ENCODE results near the gene CCL13.
"Not testable (repeated sequence)": the region's sequence is repeated elsewhere in the genome, so short reads cannot be mapped to it uniquely, and the experiment has no call there.

Gene CCL13

DNA sequence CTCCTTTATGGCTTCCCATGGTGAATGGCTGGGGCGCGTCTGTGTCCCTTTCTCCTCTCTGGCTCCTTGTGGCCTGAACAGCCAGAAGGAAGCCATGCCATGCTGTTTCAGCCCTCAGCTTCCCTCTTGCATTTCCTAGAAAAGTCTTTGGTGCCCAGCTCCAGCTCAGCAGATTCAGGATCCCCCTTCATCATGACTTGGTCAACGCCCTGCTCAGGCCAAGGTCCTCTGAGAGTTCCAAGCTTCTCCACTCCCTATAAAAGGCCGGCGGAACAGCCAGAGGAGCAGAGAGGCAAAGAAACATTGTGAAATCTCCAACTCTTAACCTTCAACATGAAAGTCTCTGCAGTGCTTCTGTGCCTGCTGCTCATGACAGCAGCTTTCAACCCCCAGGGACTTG, at the start of gene CCL13:
Gene CCL13 (plus strand): TSS at position 287 of the 400 bp plus-strand sequence. CDS start 47 bp downstream, at position 334.
- no CpG with 5 or more reads among the region's 5 CpGs for WGBS (ENCODE audit: insufficient coverage, insufficient read length)
- Histone ChIP-seq H3K4me1 (ENCODE audit: control insufficient read depth, insufficient read depth, low read length) (no peaks in the 10 kb centered on the region), H3K9me3 (ENCODE audit: control insufficient read depth, insufficient read depth, low read length) (no peaks in the 10 kb centered on the region), H3K27me3 (ENCODE audit: control insufficient read depth, insufficient read depth, low read length) (no peaks in the 10 kb centered on the region), H3K4me3 (ENCODE audit: low read length) (no peak within 1 kb of the TSS), H3K27ac (ENCODE audit: low read length) (no peak within 1 kb of the TSS), H3K36me3 (ENCODE audit: control insufficient read depth, insufficient read depth, low read length) (no peaks in the 10 kb centered on the region)
- no peak for DNase-seq (ENCODE audit: low read depth, low spot score)

DNA sequence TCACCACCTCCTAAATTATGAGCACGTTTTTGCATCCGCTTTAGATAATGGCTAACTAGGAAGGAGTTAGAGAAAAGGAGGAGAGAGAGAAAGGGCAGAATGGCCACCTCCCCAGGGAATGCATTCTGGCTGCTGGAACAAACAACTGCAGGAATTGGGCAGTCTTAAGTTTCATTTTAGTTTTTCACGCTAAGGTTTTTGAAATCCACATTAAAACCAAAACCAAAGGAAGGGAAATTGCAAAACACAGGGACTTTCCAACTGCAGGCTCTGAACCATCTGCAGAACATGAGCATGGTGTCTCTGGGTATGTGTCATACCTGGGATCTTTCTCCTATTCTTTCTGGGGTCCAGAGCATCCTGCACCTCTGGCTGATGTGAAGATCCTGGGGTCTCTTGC, 49.2 kb upstream of the CCL13 start:
- Histone ChIP-seq H3K27ac (ENCODE audit: low read length) (no peak overlapping the region), H3K4me3 (ENCODE audit: low read length) (no peak overlapping the region), H3K27me3 (ENCODE audit: control insufficient read depth, insufficient read depth, low read length) (no peaks in the 10 kb centered on the region), H3K9me3 (ENCODE audit: control insufficient read depth, insufficient read depth, low read length) (no peaks in the 10 kb centered on the region), H3K36me3 (ENCODE audit: control insufficient read depth, insufficient read depth, low read length) (no peaks in the 10 kb centered on the region), H3K4me1 (ENCODE audit: control insufficient read depth, insufficient read depth, low read length) (no peaks in the 10 kb centered on the region)
- DNase-seq (ENCODE audit: low read depth, low spot score) = no peak
- no CpG with 5 or more reads among the region's 3 CpGs for WGBS (ENCODE audit: insufficient coverage, insufficient read length)

DNA sequence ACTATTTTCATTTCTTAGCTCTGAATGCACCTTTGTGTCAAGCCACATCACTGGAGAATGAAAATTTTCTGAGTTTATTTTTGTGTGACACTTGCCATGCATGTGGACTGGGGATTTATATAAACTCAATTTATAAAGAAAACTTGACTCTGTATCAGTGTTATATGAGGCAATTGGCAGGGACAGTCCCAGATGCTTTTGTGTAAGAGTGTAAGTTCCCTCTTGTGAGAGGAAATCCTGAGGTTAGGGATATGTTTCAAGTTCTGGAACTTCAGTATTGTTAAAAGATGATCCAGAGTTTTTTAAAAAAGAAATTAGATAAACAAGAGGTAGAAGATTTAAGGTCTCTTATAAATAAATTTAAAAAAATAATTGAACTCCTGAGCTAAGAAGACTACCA, 47.9 kb upstream of the CCL13 start:
- Histone ChIP-seq H3K9me3 (ENCODE audit: control insufficient read depth, insufficient read depth, low read length) (no peaks in the 10 kb centered on the region), H3K27me3 (ENCODE audit: control insufficient read depth, insufficient read depth, low read length) (no peaks in the 10 kb centered on the region), H3K4me3 (ENCODE audit: low read length) (no peak overlapping the region), H3K36me3 (ENCODE audit: control insufficient read depth, insufficient read depth, low read length) (no peaks in the 10 kb centered on the region), H3K4me1 (ENCODE audit: control insufficient read depth, insufficient read depth, low read length) (no peaks in the 10 kb centered on the region), H3K27ac (ENCODE audit: low read length) (no peak overlapping the region)
- no peak for DNase-seq (ENCODE audit: low read depth, low spot score)

DNA sequence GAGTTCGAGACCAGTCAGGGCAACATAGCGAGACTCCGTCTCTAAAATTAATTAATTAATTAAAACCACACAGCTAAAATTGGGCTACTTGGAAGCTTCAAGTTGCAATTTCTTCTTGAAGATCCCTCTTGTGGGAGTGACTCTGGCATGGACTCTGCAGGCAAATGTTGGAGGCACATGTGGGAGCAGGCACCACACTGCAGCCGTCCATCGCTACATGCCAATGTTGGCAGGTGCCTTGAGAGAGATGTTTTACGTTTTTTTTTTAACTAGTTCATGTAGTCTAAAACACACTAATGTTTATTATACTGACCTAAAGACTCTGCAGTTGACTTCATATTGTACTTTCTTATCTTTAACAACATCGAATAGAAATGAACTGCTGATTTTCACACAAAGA, 45.0 kb upstream of the CCL13 start:
- no peak for DNase-seq (ENCODE audit: low read depth, low spot score)
- Histone ChIP-seq H3K4me3 (ENCODE audit: low read length) (no peak overlapping the region), H3K36me3 (ENCODE audit: control insufficient read depth, insufficient read depth, low read length) (no peaks in the 10 kb centered on the region), H3K27me3 (ENCODE audit: control insufficient read depth, insufficient read depth, low read length) (no peaks in the 10 kb centered on the region), H3K27ac (ENCODE audit: low read length) (no peak overlapping the region), H3K4me1 (ENCODE audit: control insufficient read depth, insufficient read depth, low read length) (no peaks in the 10 kb centered on the region), H3K9me3 (ENCODE audit: control insufficient read depth, insufficient read depth, low read length) (no peaks in the 10 kb centered on the region)
- WGBS (ENCODE audit: insufficient coverage, insufficient read length) = no CpG with 5 or more reads among the region's 7 CpGs

GRCh38 chr17:34312080-34312479, 44.2 kb upstream of the CCL13 start:
- H3K9me3 ChIP-seq (ENCODE audit: control insufficient read depth, insufficient read depth, low read length) = no peaks in the 10 kb centered on the region
- H3K27me3 ChIP-seq (ENCODE audit: control insufficient read depth, insufficient read depth, low read length) = no peaks in the 10 kb centered on the region
- no peaks in the 10 kb centered on the region for H3K36me3 ChIP-seq (ENCODE audit: control insufficient read depth, insufficient read depth, low read length)
- H3K4me1 ChIP-seq (ENCODE audit: control insufficient read depth, insufficient read depth, low read length) = no peaks in the 10 kb centered on the region
- H3K27ac ChIP-seq (ENCODE audit: low read length) = no peak overlapping the region
- H3K4me3 ChIP-seq (ENCODE audit: low read length) = no peak overlapping the region
- no peak for DNase-seq (ENCODE audit: low read depth, low spot score)
- WGBS (ENCODE audit: insufficient coverage, insufficient read length) = no CpG with 5 or more reads among the region's 5 CpGs

DNA sequence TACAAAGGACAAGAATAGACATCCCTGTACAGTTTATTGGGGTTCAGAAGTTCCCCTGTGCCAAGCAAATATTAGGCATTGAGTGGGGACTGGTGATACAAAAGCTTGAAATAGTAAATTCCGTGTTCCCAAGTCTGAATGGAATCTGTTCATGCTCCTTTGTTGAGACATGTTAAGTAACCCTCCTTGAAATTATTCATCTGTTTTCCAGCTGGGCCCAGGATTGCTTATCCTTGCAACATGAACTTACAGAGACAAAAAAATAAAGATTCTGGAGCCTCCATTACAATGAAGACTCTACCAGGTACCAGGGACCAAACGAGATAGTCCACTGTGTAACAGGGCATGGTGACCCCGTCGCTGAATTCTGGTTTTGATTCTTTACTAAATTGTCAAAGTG, 43.1 kb upstream of the CCL13 start:
- H3K27ac ChIP-seq (ENCODE audit: low read length) = no peak overlapping the region
- WGBS (ENCODE audit: insufficient coverage, insufficient read length) = no CpG with 5 or more reads among the region's 4 CpGs
- no peak for DNase-seq (ENCODE audit: low read depth, low spot score)
- H3K27me3 ChIP-seq (ENCODE audit: control insufficient read depth, insufficient read depth, low read length) = no peaks in the 10 kb centered on the region
- no peak overlapping the region for H3K4me3 ChIP-seq (ENCODE audit: low read length)
- no peaks in the 10 kb centered on the region for H3K4me1 ChIP-seq (ENCODE audit: control insufficient read depth, insufficient read depth, low read length)
- H3K9me3 ChIP-seq (ENCODE audit: control insufficient read depth, insufficient read depth, low read length) = no peaks in the 10 kb centered on the region
- H3K36me3 ChIP-seq (ENCODE audit: control insufficient read depth, insufficient read depth, low read length) = no peaks in the 10 kb centered on the region

DNA sequence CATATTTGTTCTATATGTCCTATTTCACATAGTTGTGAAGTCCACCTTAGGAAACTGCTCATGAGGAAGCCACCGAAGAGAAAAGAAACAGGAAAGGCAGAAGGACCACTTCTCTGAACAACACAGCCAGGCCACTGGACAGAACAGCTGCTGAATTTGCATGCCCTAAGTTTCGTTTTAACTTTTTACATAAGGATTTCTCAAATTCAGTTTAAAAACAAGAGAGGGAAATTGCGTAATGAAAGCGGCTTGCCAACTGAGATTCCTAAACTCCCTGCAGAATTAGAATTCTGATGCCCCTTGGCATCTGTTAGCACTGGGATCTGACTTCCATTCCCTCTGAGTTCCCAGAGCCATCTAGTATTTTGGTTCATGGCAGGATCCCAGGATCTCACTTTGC, 42.0 kb upstream of the CCL13 start:
- no peaks in the 10 kb centered on the region for H3K9me3 ChIP-seq (ENCODE audit: control insufficient read depth, insufficient read depth, low read length)
- no peak overlapping the region for H3K4me3 ChIP-seq (ENCODE audit: low read length)
- no peak for DNase-seq (ENCODE audit: low read depth, low spot score)
- H3K27ac ChIP-seq (ENCODE audit: low read length) = no peak overlapping the region
- H3K36me3 ChIP-seq (ENCODE audit: control insufficient read depth, insufficient read depth, low read length) = no peaks in the 10 kb centered on the region
- H3K4me1 ChIP-seq (ENCODE audit: control insufficient read depth, insufficient read depth, low read length) = no peaks in the 10 kb centered on the region
- no peaks in the 10 kb centered on the region for H3K27me3 ChIP-seq (ENCODE audit: control insufficient read depth, insufficient read depth, low read length)
- WGBS (ENCODE audit: insufficient coverage, insufficient read length) = no CpG with 5 or more reads among the region's 4 CpGs

GRCh38 chr17:34318474-34318873, 37.8 kb upstream of the CCL13 start:
- Histone ChIP-seq H3K4me1 (ENCODE audit: control insufficient read depth, insufficient read depth, low read length) (no peaks in the 10 kb centered on the region), H3K27me3 (ENCODE audit: control insufficient read depth, insufficient read depth, low read length) (no peaks in the 10 kb centered on the region), H3K36me3 (ENCODE audit: control insufficient read depth, insufficient read depth, low read length) (no peaks in the 10 kb centered on the region), H3K27ac (ENCODE audit: low read length) (no peak overlapping the region), H3K4me3 (ENCODE audit: low read length) (no peak overlapping the region), H3K9me3 (ENCODE audit: control insufficient read depth, insufficient read depth, low read length) (no peaks in the 10 kb centered on the region)
- WGBS (ENCODE audit: insufficient coverage, insufficient read length) = no CpG with 5 or more reads among the region's 3 CpGs
- DNase-seq (ENCODE audit: low read depth, low spot score) = peak; percentile 13

DNA sequence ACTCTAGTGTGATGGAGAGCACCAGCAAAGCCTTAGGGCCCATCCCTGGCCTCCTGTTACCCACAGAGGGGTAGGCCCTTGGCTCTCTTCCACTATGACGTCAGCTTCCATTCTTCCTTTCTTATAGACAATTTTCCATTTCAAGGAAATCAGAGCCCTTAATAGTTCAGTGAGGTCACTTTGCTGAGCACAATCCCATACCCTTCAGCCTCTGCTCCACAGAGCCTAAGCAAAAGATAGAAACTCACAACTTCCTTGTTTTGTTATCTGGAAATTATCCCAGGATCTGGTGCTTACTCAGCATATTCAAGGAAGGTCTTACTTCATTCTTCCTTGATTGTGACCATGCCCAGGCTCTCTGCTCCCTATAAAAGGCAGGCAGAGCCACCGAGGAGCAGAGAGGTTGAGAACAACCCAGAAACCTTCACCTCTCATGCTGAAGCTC, 37.2 kb upstream of the CCL13 start, which contains the start of gene CCL8:
Gene CCL8 (plus strand): TSS at position 397 of the 445 bp plus-strand sequence. CDS start 67 bp downstream, outside the sequence.
- H3K4me3 ChIP-seq (ENCODE audit: low read length) = no peak within 1 kb of the TSS
- H3K27ac ChIP-seq (ENCODE audit: low read length) = no peak within 1 kb of the TSS
- H3K36me3 ChIP-seq (ENCODE audit: control insufficient read depth, insufficient read depth, low read length) = no peaks in the 10 kb centered on the region
- H3K9me3 ChIP-seq (ENCODE audit: control insufficient read depth, insufficient read depth, low read length) = no peaks in the 10 kb centered on the region
- no peaks in the 10 kb centered on the region for H3K27me3 ChIP-seq (ENCODE audit: control insufficient read depth, insufficient read depth, low read length)
- H3K4me1 ChIP-seq (ENCODE audit: control insufficient read depth, insufficient read depth, low read length) = no peaks in the 10 kb centered on the region
- WGBS (ENCODE audit: insufficient coverage, insufficient read length) = no CpG with 5 or more reads among the region's 2 CpGs
- no peak for DNase-seq (ENCODE audit: low read depth, low spot score)

GRCh38 chr17:34321964-34322363, 34.3 kb upstream of the CCL13 start:
- Histone ChIP-seq H3K4me1 (ENCODE audit: control insufficient read depth, insufficient read depth, low read length) (no peaks in the 10 kb centered on the region), H3K9me3 (ENCODE audit: control insufficient read depth, insufficient read depth, low read length) (no peaks in the 10 kb centered on the region), H3K27me3 (ENCODE audit: control insufficient read depth, insufficient read depth, low read length) (no peaks in the 10 kb centered on the region), H3K27ac (ENCODE audit: low read length) (no peak overlapping the region), H3K36me3 (ENCODE audit: control insufficient read depth, insufficient read depth, low read length) (no peaks in the 10 kb centered on the region), H3K4me3 (ENCODE audit: low read length) (no peak overlapping the region)
- DNase-seq (ENCODE audit: low read depth, low spot score) = no peak

GRCh38 chr17:34327580-34327979, 28.7 kb upstream of the CCL13 start:
- not testable (repeated sequence) for DNase-seq (ENCODE audit: low read depth, low spot score); H3K4me1 ChIP-seq (ENCODE audit: control insufficient read depth, insufficient read depth, low read length); H3K36me3 ChIP-seq (ENCODE audit: control insufficient read depth, insufficient read depth, low read length); H3K27me3 ChIP-seq (ENCODE audit: control insufficient read depth, insufficient read depth, low read length); H3K4me3 ChIP-seq (ENCODE audit: low read length); H3K9me3 ChIP-seq (ENCODE audit: control insufficient read depth, insufficient read depth, low read length); H3K27ac ChIP-seq (ENCODE audit: low read length)
- no CpG with 5 or more reads among the region's 4 CpGs for WGBS (ENCODE audit: insufficient coverage, insufficient read length)
